ENCODE measurements around the gene PXK.
"Not testable (repeated sequence)": the region's sequence is repeated elsewhere in the genome, so short reads cannot be mapped to it uniquely, and the experiment has no call there.

Gene PXK

GRCh38 chr3:58421004-58421403 is 88.3 kb downstream of the PXK start:
- DNase-seq = no peak

GRCh38 chr3:58422756-58423325 is 90.1 kb downstream of the PXK start:
- DNase-seq = no peak

- no peak for DNase-seq
These were observed 91.9 kb downstream of the PXK start for GRCh38 chr3:58424613-58425012.

- DNase-seq = no peak
These were observed 93.1 kb downstream of the PXK start for GRCh38 chr3:58425782-58426181.

GRCh38 chr3:58427661-58428361 is 95.1 kb downstream of the PXK start:
- DNase-seq = no peak

- DNase-seq = no peak
These were observed 97.0 kb downstream of the PXK start for GRCh38 chr3:58429657-58430056.

- DNase-seq = no peak
These were observed 100.2 kb downstream of the PXK start for GRCh38 chr3:58432905-58433304.

- peak; percentile 60 for DNase-seq
These were observed 100.9 kb downstream of the PXK start, which contains the start of gene PDHB for GRCh38 chr3:58433400-58434167. PDHB (minus strand) TSS chr3:58433832; CDS start chr3:58433809, 23 bp downstream.

GRCh38 chr3:58434168-58434504 is 101.4 kb downstream of the PXK start:
- DNase-seq = no peak

- no peak for DNase-seq
These were observed 101.8 kb downstream of the PXK start for GRCh38 chr3:58434511-58434910.

- no peak for DNase-seq
These were observed 102.3 kb downstream of the PXK start for GRCh38 chr3:58434990-58435389.

- DNase-seq = not testable (repeated sequence)
These were observed 104.6 kb downstream of the PXK start for GRCh38 chr3:58437276-58437675.

GRCh38 chr3:58440996-58441355 is 108.3 kb downstream of the PXK start:
- not testable (repeated sequence) for DNase-seq

GRCh38 chr3:58441514-58442450 is 109.1 kb downstream of the PXK start:
- no peak for DNase-seq

GRCh38 chr3:58452176-58452575 is 119.5 kb downstream of the PXK start:
- DNase-seq = no peak

- DNase-seq = no peak
These were observed 126.5 kb downstream of the PXK start for GRCh38 chr3:58459160-58459559.

- DNase-seq = no peak
These were observed 130.1 kb downstream of the PXK start for GRCh38 chr3:58462829-58463180.

GRCh38 chr3:58463181-58463941 is 130.7 kb downstream of the PXK start:
- DNase-seq = peak; percentile 43

- no peak for DNase-seq
These were observed 131.2 kb downstream of the PXK start for GRCh38 chr3:58463942-58464271.

GRCh38 chr3:58464866-58465265 is 132.2 kb downstream of the PXK start:
- DNase-seq = no peak

- DNase-seq = no peak
These were observed 134.3 kb downstream of the PXK start for GRCh38 chr3:58466899-58467563.

- DNase-seq = no peak
These were observed 136.4 kb downstream of the PXK start for GRCh38 chr3:58469096-58469495.

Measured in GOT3 (cell line).